H1 (cell line): Measurements from ENCODE around the gene RAB34. TPM values are rescaled to one million over a fixed set of nuclear protein-coding genes. Genes with fewer than 3 reads are reported as not detected.
A peak's percentile ranks its signal among the peaks of the same experiment; 100 is the strongest.

Source experiments
- CTCF ChIA-PET: fragments of 300-600 bp; sonication (Branson Sonifier 250); formaldehyde crosslinking; loops from one replicate; lab custom pipeline; 2021; ENCODE audit not compliant: partially characterized antibody; lab: Charles Lee
- POLR2A ChIA-PET: fragments of 300-600 bp; sonication (Branson Sonifier 250); formaldehyde crosslinking; loops from one replicate; lab custom pipeline; 2021; ENCODE audit warnings: inconsistent platforms; ENCODE audit not compliant: partially characterized antibody; lab: Charles Lee
- DNase-seq, 2 experiments: peaks; one replicate each; pipeline versions ENCODE4 v3.0.0 to v3.0.0-alpha.2; 2010 to 2022; ENCODE audit warnings: low spot score in 2 of 2, low read depth in 1 of 2, mixed read lengths in 1 of 2
- FAIRE-seq: peaks from 2 replicates; lab custom pipeline; 2011; peaks lifted over from hg19 to GRCh38; lab: Jason Lieb, UNC
- H2AFZ ChIP-seq: 2 replicates; pipeline ENCODE4 v1.8.1; 2012; ENCODE audit warnings: low read length, inconsistent platforms
- H2AK5ac ChIP-seq: 2 replicates; pipeline ENCODE4 v1.6.1; 2013; ENCODE audit warnings: low read depth, low read length
- H2BK120ac ChIP-seq: replicated peaks from 2 replicates; pipeline ENCODE3; 2013; ENCODE audit warnings: low read depth, low read length, inconsistent platforms
- H2BK12ac ChIP-seq: 2 replicates; pipeline ENCODE4 v1.6.1; 2013; ENCODE audit warnings: low read depth, low read length
- H2BK15ac ChIP-seq: 2 replicates; pipeline ENCODE4 v1.6.1; 2013; ENCODE audit warnings: low read length
- H2BK20ac ChIP-seq: 2 replicates; pipeline ENCODE4 v1.6.1; 2013; ENCODE audit warnings: low read length
- H2BK5ac ChIP-seq: 2 replicates; pipeline ENCODE4 v1.6.1; 2013; ENCODE audit warnings: low read depth, low read length
- H3K14ac ChIP-seq: 2 replicates; pipeline ENCODE4 v1.6.1; 2013; ENCODE audit warnings: inconsistent platforms; ENCODE audit not compliant: insufficient read length
- H3K18ac ChIP-seq: 2 replicates; pipeline ENCODE4 v1.6.1; 2013; ENCODE audit warnings: low read length; ENCODE audit errors: extremely low read depth
- H3K23ac ChIP-seq: 2 replicates; pipeline ENCODE4 v1.6.1; 2013; ENCODE audit warnings: inconsistent platforms; ENCODE audit not compliant: insufficient read length
- H3K23me2 ChIP-seq: 2 replicates; pipeline ENCODE4 v1.6.1; 2013; ENCODE audit warnings: low read depth, low read length
- H3K27ac ChIP-seq: 2 replicates; pipeline ENCODE4 v1.6.1; 2011; ENCODE audit warnings: low read depth, low read length, inconsistent platforms
- H3K27me3 ChIP-seq, 4 experiments: replicated peaks in 1 of 4; 1 replicate in 1 of 4; 2 replicates in 3 of 4; pipeline versions ENCODE4 v1.6.1 to v1.8.1; 2011 to 2013; ENCODE audit warnings: low read length in 3 of 4, mild to moderate bottlenecking in 3 of 4, inconsistent platforms in 2 of 4, mixed read lengths in 2 of 4, moderate library complexity in 1 of 4; ENCODE audit not compliant: control insufficient read depth in 3 of 4, insufficient read depth in 3 of 4; ENCODE audit errors: extremely low read depth in 1 of 4
- H3K36me3 ChIP-seq, 4 experiments: 2 replicates each; pipeline versions ENCODE4 v1.6.1 to v1.8.1; 2011 to 2013; ENCODE audit warnings: mild to moderate bottlenecking in 4 of 4, low read length in 3 of 4, moderate library complexity in 2 of 4, control low read depth in 1 of 4, inconsistent platforms in 1 of 4; ENCODE audit not compliant: insufficient read depth in 4 of 4, control insufficient read depth in 2 of 4
- H3K4ac ChIP-seq: replicated peaks from 2 replicates; pipeline ENCODE3; 2013; ENCODE audit warnings: low read length, low read depth, mixed read lengths, inconsistent platforms; ENCODE audit not compliant: insufficient read length
- H3K4me1 ChIP-seq, 4 experiments: replicated peaks in 1 of 4; 1 replicate in 1 of 4; 2 replicates in 3 of 4; pipeline versions ENCODE4 v1.6.1 to v1.8.1; 2011 to 2013; ENCODE audit warnings: low read length in 3 of 4, inconsistent platforms in 2 of 4, mixed read lengths in 1 of 4; ENCODE audit not compliant: insufficient read depth in 4 of 4, control insufficient read depth in 3 of 4
- H3K4me2 ChIP-seq, 2 experiments: 2 replicates each; pipeline versions ENCODE4 v1.6.1 to v1.8.1; 2011 to 2013; ENCODE audit warnings: low read depth in 2 of 2, low read length in 2 of 2, control low read depth in 1 of 2, inconsistent platforms in 1 of 2, mild to moderate bottlenecking in 1 of 2; ENCODE audit not compliant: insufficient read depth in 1 of 2
- H3K4me3 ChIP-seq, 4 experiments: fragments of 200-600, 300-600 bp in 1 of 4; sonication (generic), shearing (Covaris generic), sonication (Bioruptor Twin) in 1 of 4; 2 replicates each; pipeline versions ENCODE4 v1.5.1 to v1.8.1; 2011 to 2016; ENCODE audit warnings: low read length in 4 of 4, low read depth in 3 of 4, control low read depth in 2 of 4, inconsistent platforms in 2 of 4, mild to moderate bottlenecking in 2 of 4, mixed read lengths in 1 of 4, moderate library complexity in 1 of 4; ENCODE audit not compliant: insufficient read depth in 2 of 4; ENCODE audit errors: extremely low read depth in 1 of 4
- H3K56ac ChIP-seq: replicated peaks from 2 replicates; pipeline ENCODE3; 2013; ENCODE audit warnings: low read depth, mild to moderate bottlenecking, mixed read lengths, low read length, inconsistent platforms; ENCODE audit not compliant: insufficient read length
- H3K79me1 ChIP-seq: 2 replicates; pipeline ENCODE4 v1.6.1; 2013; ENCODE audit warnings: low read depth, low read length, control low read depth
- H3K79me2 ChIP-seq, 2 experiments: 2 replicates each; pipeline versions ENCODE4 v1.6.1 to v1.8.1; 2012 to 2013; ENCODE audit warnings: low read length in 2 of 2, mild to moderate bottlenecking in 2 of 2, inconsistent platforms in 1 of 2; ENCODE audit not compliant: insufficient read depth in 2 of 2, control insufficient read depth in 1 of 2
- H3K9ac ChIP-seq, 4 experiments: replicated peaks in 1 of 4; 1 replicate in 1 of 4; 2 replicates in 3 of 4; pipeline versions ENCODE4 v1.6.1 to v1.8.1; 2011 to 2013; ENCODE audit warnings: low read depth in 3 of 4, low read length in 3 of 4, control low read depth in 2 of 4, mild to moderate bottlenecking in 2 of 4, moderate library complexity in 2 of 4, inconsistent platforms in 1 of 4; ENCODE audit errors: extremely low read depth in 1 of 4
- H3K9me3 ChIP-seq, 2 experiments: 2 replicates each; pipeline versions ENCODE4 v1.6.1 to v1.8.1; 2012 to 2013; ENCODE audit warnings: mild to moderate bottlenecking in 2 of 2, moderate library complexity in 2 of 2, control low read depth in 1 of 2, inconsistent platforms in 1 of 2, low read depth in 1 of 2, low read length in 1 of 2, mixed read lengths in 1 of 2; ENCODE audit not compliant: insufficient read depth in 2 of 2
- H4K20me1 ChIP-seq, 2 experiments: replicated peaks in 1 of 2; 2 replicates each; pipeline versions ENCODE3 to v1.8.1; 2011 to 2013; ENCODE audit warnings: inconsistent platforms in 2 of 2, low read length in 2 of 2, mild to moderate bottlenecking in 1 of 2; ENCODE audit not compliant: insufficient read depth in 2 of 2, control insufficient read depth in 1 of 2
- H4K5ac ChIP-seq: 2 replicates; pipeline ENCODE4 v1.6.1; 2013; ENCODE audit warnings: low read length, low read depth, mixed read lengths, inconsistent platforms; ENCODE audit not compliant: insufficient read length
- H4K8ac ChIP-seq: 2 replicates; pipeline ENCODE4 v1.8.0; 2013; ENCODE audit warnings: mild to moderate bottlenecking, moderate library complexity, low read length, inconsistent platforms; ENCODE audit not compliant: insufficient read depth; ENCODE audit errors: extremely low read depth
- H4K91ac ChIP-seq: replicated peaks from 2 replicates; pipeline ENCODE3; 2013; ENCODE audit warnings: low read length, mixed read lengths, inconsistent platforms; ENCODE audit not compliant: insufficient read length
- ASH2L ChIP-seq: fragments of 200-600, 300-600 bp; sonication (generic); IDR thresholded peaks from one replicate; pipeline ENCODE4 v1.7.1; 2017; ENCODE audit warnings: low read length
- FOSL1 ChIP-seq: IDR thresholded peaks from 2 replicates; pipeline ENCODE4 v1.6.1; 2011; ENCODE audit warnings: mild to moderate bottlenecking, low read depth, low read length, moderate library complexity; ENCODE audit not compliant: insufficient read depth
- GTF2F1 ChIP-seq: IDR thresholded peaks from 2 replicates; pipeline ENCODE4 v1.6.1; 2012; ENCODE audit warnings: low read depth, low read length, improper control_type of control experiment, borderline replicate concordance
- HDAC6 ChIP-seq: IDR thresholded peaks from one replicate; pipeline ENCODE4 v1.7.1; 2012; ENCODE audit warnings: low read depth, mild to moderate bottlenecking, inconsistent platforms, low read length, moderate library complexity
- JUND ChIP-seq: IDR thresholded peaks from 2 replicates; pipeline ENCODE4 v1.6.1; 2011; ENCODE audit warnings: mild to moderate bottlenecking, improper control_type of control experiment, low read length
- POLR2A ChIP-seq, 2 experiments: IDR thresholded peaks; 1 replicate in 1 of 2; 2 replicates in 1 of 2; pipeline ENCODE4 v1.6.1; 2011; ENCODE audit warnings: low read depth in 2 of 2, low read length in 2 of 2, mild to moderate bottlenecking in 2 of 2; ENCODE audit errors: control extremely low read depth in 1 of 2
- POU5F1 ChIP-seq: IDR thresholded peaks from 2 replicates; pipeline ENCODE4 v1.6.1; 2011; ENCODE audit warnings: low read depth, mild to moderate bottlenecking, low read length, moderate library complexity
- RFX5 ChIP-seq: IDR thresholded peaks from 2 replicates; pipeline ENCODE4 v1.6.1; 2011; ENCODE audit warnings: low read depth, low read length, improper control_type of control experiment, borderline replicate concordance
- SIX5 ChIP-seq: IDR thresholded peaks from 2 replicates; pipeline ENCODE4 v1.6.1; 2011; ENCODE audit warnings: mild to moderate bottlenecking, low read depth, low read length
- SRF ChIP-seq: IDR thresholded peaks from 2 replicates; pipeline ENCODE4 v1.6.1; 2011; ENCODE audit warnings: mild to moderate bottlenecking, low read depth, low read length, moderate library complexity
- SUZ12 ChIP-seq: fragments of 200-600 bp; sonication (generic); IDR thresholded peaks from 2 replicates; pipeline ENCODE4 v1.6.1; 2012; ENCODE audit warnings: mild to moderate bottlenecking, inconsistent platforms, low read length, moderate library complexity, mixed read lengths
- TCF12 ChIP-seq: IDR thresholded peaks from 2 replicates; pipeline ENCODE4 v1.6.1; 2011; ENCODE audit warnings: low read depth, mild to moderate bottlenecking, low read length
- WGBS, 2 experiments: shearing (Covaris generic) in 1 of 2; methylation state at CpG; one replicate each; pipeline versions ENCODE4 v1.1.6 to v1.1.7; 2013 to 2015; ENCODE audit warnings: low lambda C conversion rate in 2 of 2, mixed read lengths in 2 of 2, inconsistent platforms in 1 of 2, low coverage in 1 of 2, missing lambda C conversion rate in 1 of 2; ENCODE audit not compliant: insufficient replicate concordance in 2 of 2, insufficient coverage in 1 of 2, insufficient read length in 1 of 2; ENCODE audit errors: extremely low coverage in 1 of 2, missing lambda C conversion rate in 1 of 2; 5-methylcytosine and 5-hydroxymethylcytosine counted together
- polyA plus RNA-seq, 7 experiments: library from polyadenylated mRNA; depleted of rRNA in 3 of 7; stranded (reverse) in 5 of 7; unstranded in 2 of 7; fragments of >200 nt in 5 of 7; fragments of 200-250 nt in 2 of 7; gene quantifications; 1 replicate in 5 of 7; 2 replicates in 1 of 7; 4 replicates in 1 of 7; pipeline versions ENCODE4 v1.2.1 to v1.2.3, GENCODE V29; 2011 to 2013; ENCODE audit warnings: missing spikeins in 2 of 7, mixed read lengths in 2 of 7
- total RNA-seq: library from RNA; stranded (reverse); fragmentation: NEBNext Ultra II Directional; extraction: Animal tissue kit (Norgen Biotek cat#: 25700); gene quantifications from 2 replicates; pipeline ENCODE4 v1.2.1, GENCODE V29; 2021

The RAB34 gene
- total and polyA plus RNA-seq, 2 of the 8 experiments (the other 6 are each of a cell fraction or from before 2014, with no cell fraction given): 237 to 305 TPM

- 92% methylated on average over 10 of the region's 10 CpGs; no CpG with 5 or more reads in 1 of the 2 experiments for WGBS, 2 experiments
- Histone ChIP-seq H3K4ac (no peak overlapping the region), H3K56ac (no peak overlapping the region), H3K4me3 (no peak overlapping the region), H4K5ac (no peak overlapping the region), H3K27me3 (no peaks in the 10 kb centered on the region), H3K36me3 (peaks cover 6 to 12% (median 7%) of the 10 kb centered on the region in 4 experiments; a peak in 5 of 8 replicates), H3K4me1 (peaks cover 0 to 5% (median 3%) of the 10 kb centered on the region in 4 experiments; a peak in 5 of 7 replicates), H3K9ac (no peak overlapping the region), H2BK12ac (peak overlapping the region; percentile 75; the same call in 1 of the 2 replicates), H2AK5ac (no peak overlapping the region), H3K14ac (no peak overlapping the region), H4K91ac (no peak overlapping the region), H3K9me3 (no peaks in the 10 kb centered on the region), H2AFZ (no peak overlapping the region), H2BK15ac (peak overlapping the region; percentile 88; the same call in 1 of the 2 replicates), H4K8ac (peak overlapping the region; percentile 53; the same call in 1 of the 2 replicates), H3K18ac (no peak overlapping the region), H3K79me1 (0 out of 2 replicates have a peak, but pooled peaks cover 2% of the 10 kb centered on the region), H3K23ac (no peak overlapping the region), H3K27ac (no peak overlapping the region), H3K4me2 (no peak overlapping the region), H3K23me2 (peaks cover 15% of the 10 kb centered on the region; the same call in 1 of the 2 replicates), H2BK5ac (peak overlapping the region; percentile 52; the same call in 1 of the 2 replicates), H2BK20ac (no peak overlapping the region), H3K79me2 (peaks cover 10 to 14% of the 10 kb centered on the region in 2 experiments), H4K20me1 (peaks cover 0 to 4% of the 10 kb centered on the region in 2 experiments), H2BK120ac (no peak overlapping the region)
- no peak for DNase-seq
- ChIA-PET CTCF (interaction anchor here (0.8 to 5.6 kb wide), 5 partner anchors 10 to 108 kb away, joined by 3 to 70 read pairs (median 9); partner anchors contain the start of genes NEK8 and TLCD1), POLR2A (interaction anchor here (0.7 to 15.3 kb wide), 6 partner anchors 14 to 196 kb away, joined by 3 to 813 read pairs (median 3); partner anchors contain the start of genes FLOT2, NEK8, RPL23A and TLCD1)
- no peak for FAIRE-seq
- TF ChIP-seq GTF2F1 (no peak), HDAC6 (no peak), POLR2A (IDR thresholded peaks at IDR 0.05; ENCODE audit: control extremely low read depth in 1 of 2, low read depth in 2 of 2, low read length in 2 of 2) (no peak), JUND (no peak), TCF12 (no peak), POU5F1 (no peak), SRF (no peak), SIX5 (no peak), SUZ12 (no peak), ASH2L (no peak), RFX5 (no peak), FOSL1 (no peak)
Measured at GRCh38 chr17:28740406-28741357, 23.0 kb upstream of the RAB34 start.
